Measurements from ENCODE around the gene SPEN. TPM values are rescaled to one million over a fixed set of nuclear protein-coding genes. Genes with fewer than 3 reads are reported as not detected.
A peak's percentile ranks its signal among the peaks of the same experiment; 100 is the strongest.
"Not testable (repeated sequence)": the region's sequence is repeated elsewhere in the genome, so short reads cannot be mapped to it uniquely, and the experiment has no call there.

Gene SPEN
- total RNA-seq, 5 donors from 2014 or later (not counting 1 experiment from before 2014, with no cell fraction given): 69.9 to 81.1 (median 72.1) TPM

DNA sequence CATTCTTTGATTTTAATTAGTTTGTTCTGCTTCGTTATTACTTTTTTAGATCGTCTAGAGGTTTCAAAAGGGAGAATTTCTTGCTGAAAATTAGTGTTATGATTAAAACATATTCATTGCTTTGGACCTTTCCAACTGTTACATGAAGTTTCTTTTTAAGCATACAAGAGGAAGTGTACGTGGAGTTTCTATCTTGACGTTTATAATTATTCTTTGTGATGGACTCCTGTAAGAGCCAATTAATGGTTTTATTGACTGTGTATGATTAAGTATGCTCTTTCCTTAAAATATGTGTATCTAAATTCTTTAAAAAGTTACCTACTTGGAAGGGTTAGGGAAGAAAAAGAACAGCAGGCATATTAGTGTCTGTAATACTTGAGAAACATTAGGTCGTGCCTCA lies 37.8 kb downstream of the SPEN start:
- no peaks in the 10 kb centered on the region for H3K9me3 ChIP-seq
- Mint-ChIP-seq H3K4me1 (peaks cover 69 to 70% (median 69%) of the 10 kb centered on the region in 3 donors), H3K36me3 (peaks cover 9% of the 10 kb centered on the region), H3K27ac (peak overlapping the region; percentile 20 to 69), H3K27me3 (no peaks in the 10 kb centered on the region), H3K9me3 (no peaks in the 10 kb centered on the region), H3K4me3 (peak overlapping the region in 2 of 3 donors; percentile 61 to 66)
- H3K27me3 ChIP-seq (replicated peaks in 1 of 2; ENCODE audit: control insufficient read depth in 2 of 2, extremely low read depth in 1 of 2, insufficient read depth in 2 of 2, low read length in 1 of 2): no peaks in the 10 kb centered on the region
- H3K36me3 ChIP-seq (ENCODE audit: control insufficient read depth in 2 of 2, extremely low read depth in 1 of 2, insufficient read depth in 1 of 2, low read length in 1 of 2): peaks cover 0 to 3% of the 10 kb centered on the region in 2 donors
- ATAC-seq (replicated peaks in 1 of 4) (no peak), DNase-seq (no peak)
- H3K27ac ChIP-seq (ENCODE audit: low read length): no peak overlapping the region
- no peak overlapping the region for H3K4me3 ChIP-seq (ENCODE audit: control insufficient read depth in 1 of 2, extremely low read depth in 1 of 2, low read length in 1 of 2)
- no CpG with 5 or more reads among the region's 5 CpGs for WGBS (ENCODE audit: insufficient coverage)
- POLR2A ChIA-PET: no interaction called here
- H3K4me1 ChIP-seq (ENCODE audit: control insufficient read depth in 1 of 2, extremely low read depth in 1 of 2, insufficient read depth in 2 of 2, low read length in 2 of 2): peaks cover 2 to 18% of the 10 kb centered on the region in 2 experiments
- CTCF ChIA-PET: interaction anchor here in 1 of 2 donors (1.7 kb wide), 1 partner anchor 70 kb away, joined by 5 read pairs; no protein-coding TSS in a partner anchor

DNA sequence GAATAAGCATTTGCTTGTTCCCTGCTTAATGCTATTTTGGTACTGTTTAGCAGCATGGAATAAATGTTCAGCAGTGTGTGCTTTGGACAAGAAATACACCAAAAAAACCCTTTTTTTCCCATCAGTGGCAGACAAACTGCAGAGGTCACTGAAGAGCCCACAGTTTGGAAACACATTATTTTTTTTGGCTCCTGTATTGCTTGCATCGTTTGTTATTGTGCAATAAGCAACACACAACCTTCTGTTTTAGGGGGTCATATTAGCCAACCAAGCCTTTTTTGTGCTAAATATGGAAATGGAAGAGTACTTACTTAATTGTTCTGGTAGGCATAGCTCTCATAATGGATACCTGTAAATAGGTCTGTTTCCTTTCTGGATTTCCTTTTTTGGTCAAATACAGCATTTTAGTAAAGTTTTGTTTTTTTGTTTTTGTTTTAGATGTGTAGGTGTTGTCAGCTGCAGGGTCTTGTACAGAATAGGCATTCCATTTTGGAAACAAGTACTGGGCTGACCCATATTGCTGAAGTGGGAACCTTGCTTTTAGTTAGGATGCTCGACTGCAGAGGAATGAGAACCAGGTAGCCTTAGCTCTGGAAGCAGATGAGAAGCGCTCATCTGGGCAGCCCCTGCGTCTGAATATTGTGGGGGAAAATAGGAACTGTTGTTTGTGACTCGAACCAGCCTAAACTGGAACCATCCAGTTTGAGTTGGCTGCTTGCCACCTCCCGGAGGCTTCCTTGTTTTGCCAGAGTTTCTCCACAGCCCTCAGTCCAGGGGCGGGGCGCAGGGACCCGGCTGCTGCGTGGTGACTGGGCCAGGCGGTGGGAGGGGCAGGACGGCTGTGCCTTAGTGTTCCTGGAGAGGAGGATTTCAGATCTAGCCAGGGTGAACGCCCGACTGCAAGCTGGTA lies 38.4 kb downstream of the SPEN start:
- peak overlapping the region; percentile 50 to 69 for H3K27ac Mint-ChIP-seq
- peak overlapping the region; percentile 50 for H3K27ac ChIP-seq (ENCODE audit: low read length)
- peak in 27 of 35 experiments; percentile 1 to 60 (median 13) for DNase-seq

DNA sequence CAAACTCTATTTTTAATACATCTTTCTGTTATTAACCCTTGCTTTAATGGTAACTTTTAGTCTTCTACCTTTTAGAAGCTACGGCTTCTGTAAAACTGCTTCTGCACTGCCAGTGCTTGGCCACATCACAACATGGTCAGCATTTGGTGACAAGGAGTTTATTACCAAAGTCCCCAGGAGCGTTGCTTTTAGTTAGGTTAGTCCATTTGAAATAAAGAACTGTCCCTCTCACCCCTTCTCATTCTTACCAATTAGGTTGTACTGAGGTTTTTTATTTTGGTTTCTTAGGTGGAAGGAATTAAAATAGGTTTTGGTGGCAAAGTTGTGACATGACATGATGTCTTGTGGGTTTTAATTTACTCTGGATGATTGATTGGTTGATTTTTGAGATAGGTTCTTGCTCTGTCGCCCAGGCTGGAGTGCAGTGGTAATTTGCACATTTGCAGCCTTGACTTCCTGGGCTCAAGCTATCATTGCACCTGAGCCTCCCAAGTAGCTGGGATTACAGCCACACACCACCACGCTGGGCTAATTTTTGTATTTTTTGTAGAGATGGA lies 39.2 kb downstream of the SPEN start:
- CTCF ChIA-PET: interaction anchor here in 1 of 2 donors (0.7 to 1.7 kb wide), 2 partner anchors 18 to 71 kb away, joined by 3 to 5 read pairs; no protein-coding TSS in a partner anchor
- H3K4me3 Mint-ChIP-seq: peak overlapping the region; percentile 51 to 66 (median 61)
- Histone ChIP-seq H3K27me3 (replicated peaks in 1 of 2; ENCODE audit: control insufficient read depth in 2 of 2, extremely low read depth in 1 of 2, insufficient read depth in 2 of 2, low read length in 1 of 2) (no peaks in the 10 kb centered on the region), H3K27ac (ENCODE audit: low read length) (no peak overlapping the region), H3K4me3 (ENCODE audit: control insufficient read depth in 1 of 2, extremely low read depth in 1 of 2, low read length in 1 of 2) (no peak overlapping the region), H3K4me1 (ENCODE audit: control insufficient read depth in 1 of 2, extremely low read depth in 1 of 2, insufficient read depth in 2 of 2, low read length in 2 of 2) (peaks cover 2 to 18% of the 10 kb centered on the region in 2 experiments), H3K9me3 (no peaks in the 10 kb centered on the region), H3K36me3 (ENCODE audit: control insufficient read depth in 2 of 2, extremely low read depth in 1 of 2, insufficient read depth in 1 of 2, low read length in 1 of 2) (peaks cover 0 to 5% of the 10 kb centered on the region in 2 donors)
- POLR2A ChIA-PET: no interaction called here
- peaks cover 59 to 62% (median 61%) of the 10 kb centered on the region in 3 donors for H3K4me1 Mint-ChIP-seq
- peak overlapping the region in 1 of 2 donors; percentile 69 for H3K27ac Mint-ChIP-seq
- H3K9me3 Mint-ChIP-seq: no peaks in the 10 kb centered on the region
- DNase-seq (no peak), ATAC-seq (replicated peaks in 1 of 4) (peak in 1 of 4 experiments; percentile 20)
- peaks cover 10% of the 10 kb centered on the region for H3K36me3 Mint-ChIP-seq
- 83% methylated on average over 2 of the region's 4 CpGs for WGBS (ENCODE audit: insufficient coverage)
- no peaks in the 10 kb centered on the region for H3K27me3 Mint-ChIP-seq

More for the DNA sequence above, 38.4 kb downstream of the SPEN start:
- H3K9me3 Mint-ChIP-seq: no peaks in the 10 kb centered on the region
- ChIA-PET POLR2A (no interaction called here), CTCF (interaction anchor here in 1 of 2 donors (0.7 to 1.7 kb wide), 2 partner anchors 19 to 71 kb away, joined by 3 to 5 read pairs; no protein-coding TSS in a partner anchor)
- Histone ChIP-seq H3K4me3 (ENCODE audit: control insufficient read depth in 1 of 2, extremely low read depth in 1 of 2, low read length in 1 of 2) (no peak overlapping the region), H3K27me3 (replicated peaks in 1 of 2; ENCODE audit: control insufficient read depth in 2 of 2, extremely low read depth in 1 of 2, insufficient read depth in 2 of 2, low read length in 1 of 2) (no peaks in the 10 kb centered on the region), H3K9me3 (no peaks in the 10 kb centered on the region), H3K4me1 (ENCODE audit: control insufficient read depth in 1 of 2, extremely low read depth in 1 of 2, insufficient read depth in 2 of 2, low read length in 2 of 2) (peaks cover 2 to 18% of the 10 kb centered on the region in 2 experiments), H3K36me3 (ENCODE audit: control insufficient read depth in 2 of 2, extremely low read depth in 1 of 2, insufficient read depth in 1 of 2, low read length in 1 of 2) (peaks cover 0 to 5% of the 10 kb centered on the region in 2 donors)
- H3K4me1 Mint-ChIP-seq: peaks cover 66 to 68% (median 67%) of the 10 kb centered on the region in 3 donors
- H3K36me3 Mint-ChIP-seq: peaks cover 12% of the 10 kb centered on the region
- H3K4me3 Mint-ChIP-seq: peak overlapping the region; percentile 51 to 66 (median 61)
- H3K27me3 Mint-ChIP-seq: no peaks in the 10 kb centered on the region
- WGBS (ENCODE audit: insufficient coverage): 78% methylated on average over 3 of the region's 14 CpGs
- peak in 3 of 4 experiments; percentile 43 to 71 (median 51) for ATAC-seq (replicated peaks in 1 of 4)

DNA sequence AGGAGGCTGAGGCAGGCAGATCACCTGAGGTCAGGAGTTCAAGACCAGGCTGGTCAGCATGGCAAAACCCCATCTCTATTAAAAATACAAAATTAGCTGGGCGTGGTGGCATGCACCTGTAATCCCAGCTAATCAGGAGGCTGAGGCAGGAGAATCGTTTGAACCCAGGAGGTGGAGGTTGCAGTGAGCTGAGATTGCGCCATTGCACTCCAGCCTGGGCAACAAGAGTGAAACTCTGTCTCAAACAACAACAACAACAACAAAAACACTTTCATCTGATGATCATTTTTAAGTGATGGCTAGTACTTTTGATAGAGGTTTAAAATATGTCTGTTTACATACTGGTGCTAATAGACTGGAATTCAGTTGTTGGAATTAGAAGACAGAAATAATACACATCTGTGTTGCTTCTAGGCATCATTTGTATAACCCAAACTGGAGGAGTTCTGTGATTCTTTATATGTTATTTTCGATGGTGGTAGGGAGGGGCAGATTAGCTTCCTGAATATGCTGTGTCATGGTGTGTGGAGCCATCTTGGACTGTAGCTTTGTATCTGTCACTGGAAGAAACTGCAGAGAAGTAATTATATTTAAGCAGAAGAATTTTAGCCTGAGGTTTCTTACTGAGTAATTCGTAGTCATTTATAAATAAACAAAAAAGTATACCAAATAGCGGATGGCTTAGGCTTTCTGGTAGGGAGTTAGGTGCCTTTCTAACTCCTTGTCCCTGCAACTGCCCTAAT lies 45.5 kb downstream of the SPEN start:
- H3K9me3 ChIP-seq; H3K27ac ChIP-seq (ENCODE audit: low read length); H3K4me3 Mint-ChIP-seq; H3K36me3 ChIP-seq (ENCODE audit: control insufficient read depth in 2 of 2, extremely low read depth in 1 of 2, insufficient read depth in 1 of 2, low read length in 1 of 2); H3K4me1 ChIP-seq (ENCODE audit: control insufficient read depth in 1 of 2, extremely low read depth in 1 of 2, insufficient read depth in 2 of 2, low read length in 2 of 2); POLR2A ChIA-PET; H3K9me3 Mint-ChIP-seq; ATAC-seq (replicated peaks in 1 of 4); H3K4me3 ChIP-seq (ENCODE audit: control insufficient read depth in 1 of 2, extremely low read depth in 1 of 2, low read length in 1 of 2); H3K27me3 Mint-ChIP-seq; DNase-seq; H3K27me3 ChIP-seq (replicated peaks in 1 of 2; ENCODE audit: control insufficient read depth in 2 of 2, extremely low read depth in 1 of 2, insufficient read depth in 2 of 2, low read length in 1 of 2): not testable (repeated sequence)
- CTCF ChIA-PET: interaction anchor here in 1 of 2 donors (1.0 kb wide), 1 partner anchor 8 kb away, joined by 3 read pairs; no protein-coding TSS in a partner anchor
- Mint-ChIP-seq H3K4me1 (peaks cover 34 to 46% (median 41%) of the 10 kb centered on the region in 3 donors), H3K36me3 (peaks cover 20% of the 10 kb centered on the region), H3K27ac (peak overlapping the region; percentile 44 to 69)
- WGBS (ENCODE audit: insufficient coverage): 57% methylated on average over 2 of the region's 6 CpGs

DNA sequence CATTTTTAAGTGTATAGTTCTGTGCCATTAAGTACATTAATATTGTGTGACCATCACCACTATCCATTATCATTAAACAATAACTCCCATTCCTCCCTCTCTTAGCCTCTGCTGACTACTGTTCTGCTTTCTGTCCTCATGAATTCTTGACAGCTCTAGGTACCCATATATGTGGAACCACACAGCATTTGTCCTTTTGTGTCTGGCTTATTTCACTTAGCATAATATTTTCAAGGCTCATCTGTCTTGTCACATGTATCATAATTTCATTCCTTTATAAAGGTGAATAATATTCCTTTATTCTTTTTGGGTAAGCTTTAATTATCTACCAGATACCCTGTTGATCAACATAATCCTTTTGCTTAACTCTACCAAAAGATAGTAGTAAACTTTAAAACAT lies 47.7 kb downstream of the SPEN start:
- DNase-seq (no peak), ATAC-seq (replicated peaks in 1 of 4) (no peak)
- H3K27me3 Mint-ChIP-seq: no peaks in the 10 kb centered on the region
- Histone ChIP-seq H3K9me3 (no peaks in the 10 kb centered on the region), H3K36me3 (ENCODE audit: control insufficient read depth in 2 of 2, extremely low read depth in 1 of 2, insufficient read depth in 1 of 2, low read length in 1 of 2) (peaks cover 0 to 4% of the 10 kb centered on the region in 2 donors), H3K4me3 (ENCODE audit: control insufficient read depth in 1 of 2, extremely low read depth in 1 of 2, low read length in 1 of 2) (no peak overlapping the region), H3K4me1 (ENCODE audit: control insufficient read depth in 1 of 2, extremely low read depth in 1 of 2, insufficient read depth in 2 of 2, low read length in 2 of 2) (peaks cover 0 to 2% of the 10 kb centered on the region in 2 experiments), H3K27ac (ENCODE audit: low read length) (no peak overlapping the region), H3K27me3 (replicated peaks in 1 of 2; ENCODE audit: control insufficient read depth in 2 of 2, extremely low read depth in 1 of 2, insufficient read depth in 2 of 2, low read length in 1 of 2) (no peaks in the 10 kb centered on the region)
- peak overlapping the region in 1 of 2 donors; percentile 29 for H3K27ac Mint-ChIP-seq
- H3K9me3 Mint-ChIP-seq: no peaks in the 10 kb centered on the region
- peaks cover 38 to 46% (median 41%) of the 10 kb centered on the region in 3 donors for H3K4me1 Mint-ChIP-seq
- POLR2A ChIA-PET: interaction anchor here (0.5 to 0.6 kb wide), 3 partner anchors 18 to 79 kb away, joined by 5 to 6 read pairs (median 6); no protein-coding TSS in a partner anchor
- CTCF ChIA-PET: interaction anchor here in 1 of 2 donors (0.7 kb wide), 2 partner anchors 11 to 120 kb away, joined by 3 to 6 read pairs; no protein-coding TSS in a partner anchor
- no peak overlapping the region for H3K4me3 Mint-ChIP-seq
- H3K36me3 Mint-ChIP-seq: peaks cover 27% of the 10 kb centered on the region
